ACC112 (cell line): ENCODE results near the gene PPT2.

Source experiments
- H2AFZ ChIP-seq: fragments of 200-600 bp; sonication (generic); one replicate; pipeline ENCODE4 v1.6.0; 2017; ENCODE audit warnings: antibody characterized with exemption, low read length; ENCODE audit not compliant: unreplicated experiment
- H3K27ac ChIP-seq: fragments of 200-600 bp; sonication (generic); 2 replicates; pipeline ENCODE4 v1.5.1; 2014; ENCODE audit warnings: low read depth, mild to moderate bottlenecking, antibody characterized with exemption, low read length, moderate library complexity
- H3K27me3 ChIP-seq: fragments of 200-600 bp; sonication (generic); 2 replicates; pipeline ENCODE4 v1.6.1; 2014; ENCODE audit warnings: mild to moderate bottlenecking, antibody characterized with exemption, low read length, moderate library complexity, mixed read lengths; ENCODE audit not compliant: insufficient read depth
- H3K36me3 ChIP-seq: fragments of 200-600 bp; sonication (generic); 2 replicates; pipeline ENCODE4 v1.6.1; 2016; ENCODE audit warnings: mild to moderate bottlenecking, antibody characterized with exemption, low read length, moderate library complexity, mixed read lengths; ENCODE audit not compliant: insufficient read depth
- H3K4me1 ChIP-seq: fragments of 200-600 bp; sonication (generic); one replicate; pipeline ENCODE4 v1.6.1; 2016; ENCODE audit warnings: low read length, mixed read lengths; ENCODE audit not compliant: insufficient read depth, unreplicated experiment, control insufficient read depth
- H3K4me3 ChIP-seq: fragments of 200-600 bp; sonication (generic); 2 replicates; pipeline ENCODE4 v1.5.1; 2014; ENCODE audit warnings: mild to moderate bottlenecking, low read depth, low read length
- H3K79me2 ChIP-seq: fragments of 200-600 bp; sonication (generic); one replicate; pipeline ENCODE4 v1.6.0; 2016; ENCODE audit warnings: low read length; ENCODE audit not compliant: control insufficient read depth, unreplicated experiment, insufficient read depth

Gene PPT2

DNA sequence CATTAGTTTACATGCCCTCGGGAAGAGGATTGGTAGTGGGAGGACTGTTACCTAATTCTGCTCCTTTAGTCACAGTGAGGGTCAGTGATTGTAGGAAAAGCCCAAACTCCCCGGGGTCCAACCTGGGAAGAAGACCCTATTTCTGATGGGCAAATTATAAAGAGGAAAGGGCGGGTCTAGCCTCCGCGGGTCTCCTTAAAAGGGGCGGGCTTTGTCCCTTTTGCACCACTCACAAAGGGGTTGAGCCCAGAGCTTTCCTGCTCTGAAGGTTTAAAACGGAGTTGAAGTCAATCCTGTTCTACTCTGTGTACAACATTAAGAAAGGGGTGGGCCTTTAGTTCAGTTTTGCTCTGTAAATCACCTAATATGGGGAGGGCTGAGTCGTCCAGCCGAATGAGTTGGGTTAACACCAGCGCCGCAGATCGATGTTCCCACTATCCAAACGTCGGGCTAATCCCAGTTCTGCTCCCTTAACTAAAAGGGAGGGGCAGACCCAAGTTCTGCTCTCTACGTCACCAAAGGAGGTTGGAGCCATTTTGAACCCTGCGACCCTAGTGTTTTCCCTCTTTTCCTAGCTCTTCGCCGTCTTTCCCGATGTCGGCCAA, 23.3 kb downstream of the PPT2 start:
- Histone ChIP-seq H3K79me2 (peaks cover 47% of the 10 kb centered on the region), H2AFZ (peak overlapping the region; percentile 86), H3K4me3 (peak overlapping the region; percentile 96), H3K27me3 (no peaks in the 10 kb centered on the region), H3K36me3 (no peaks in the 10 kb centered on the region), H3K4me1 (peaks cover 19% of the 10 kb centered on the region), H3K27ac (peak overlapping the region; percentile 97)

DNA sequence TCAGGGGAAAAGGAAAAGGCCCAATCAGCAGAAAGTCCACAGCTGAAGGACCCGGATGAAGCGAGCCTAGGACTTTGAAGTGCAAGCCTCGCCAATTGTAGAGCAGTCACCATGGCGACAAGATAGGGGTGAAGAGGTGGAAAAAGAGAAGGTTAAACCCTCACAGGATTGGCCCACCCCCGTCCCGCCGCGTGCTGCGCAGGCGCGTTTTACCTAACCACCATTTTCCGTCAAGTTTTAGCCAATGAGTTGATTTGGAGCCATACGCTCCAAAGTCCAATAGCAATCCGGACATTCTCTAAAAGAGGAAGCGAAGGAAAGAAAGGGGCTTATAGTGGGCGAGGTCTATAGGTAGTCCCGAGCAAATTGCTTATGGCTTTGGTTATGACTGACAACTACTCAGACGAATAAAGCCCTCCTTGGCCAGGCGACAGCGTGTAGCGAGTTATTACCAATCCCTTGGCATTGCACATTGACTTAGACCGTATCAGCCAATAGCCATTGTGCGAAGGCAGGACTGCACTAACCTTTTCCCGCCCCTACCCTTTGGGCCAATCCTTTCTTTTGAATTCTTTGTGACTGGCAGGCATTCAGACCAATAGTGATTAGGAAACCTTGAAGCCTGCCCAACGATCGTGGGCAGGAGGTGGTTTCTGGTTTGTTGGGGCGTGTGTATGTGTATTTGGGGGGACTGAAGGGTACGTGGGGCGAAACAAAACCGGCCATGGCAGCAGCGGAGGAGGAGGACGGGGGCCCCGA, 24.0 kb downstream of the PPT2 start, which contains the start of gene RNF5:
TSS of gene RNF5 (plus strand) at position 618 of the 759 bp plus-strand sequence. CDS start at position 725, 107 bp downstream.
- peak within 1 kb of the TSS; percentile 86 for H2AFZ ChIP-seq
- peak within 1 kb of the TSS; percentile 97 for H3K27ac ChIP-seq
- peaks cover 41% of the 10 kb centered on the region for H3K79me2 ChIP-seq
- no peaks in the 10 kb centered on the region for H3K36me3 ChIP-seq
- H3K27me3 ChIP-seq: no peaks in the 10 kb centered on the region
- peaks cover 19% of the 10 kb centered on the region for H3K4me1 ChIP-seq
- H3K4me3 ChIP-seq: peak within 1 kb of the TSS; percentile 96

DNA sequence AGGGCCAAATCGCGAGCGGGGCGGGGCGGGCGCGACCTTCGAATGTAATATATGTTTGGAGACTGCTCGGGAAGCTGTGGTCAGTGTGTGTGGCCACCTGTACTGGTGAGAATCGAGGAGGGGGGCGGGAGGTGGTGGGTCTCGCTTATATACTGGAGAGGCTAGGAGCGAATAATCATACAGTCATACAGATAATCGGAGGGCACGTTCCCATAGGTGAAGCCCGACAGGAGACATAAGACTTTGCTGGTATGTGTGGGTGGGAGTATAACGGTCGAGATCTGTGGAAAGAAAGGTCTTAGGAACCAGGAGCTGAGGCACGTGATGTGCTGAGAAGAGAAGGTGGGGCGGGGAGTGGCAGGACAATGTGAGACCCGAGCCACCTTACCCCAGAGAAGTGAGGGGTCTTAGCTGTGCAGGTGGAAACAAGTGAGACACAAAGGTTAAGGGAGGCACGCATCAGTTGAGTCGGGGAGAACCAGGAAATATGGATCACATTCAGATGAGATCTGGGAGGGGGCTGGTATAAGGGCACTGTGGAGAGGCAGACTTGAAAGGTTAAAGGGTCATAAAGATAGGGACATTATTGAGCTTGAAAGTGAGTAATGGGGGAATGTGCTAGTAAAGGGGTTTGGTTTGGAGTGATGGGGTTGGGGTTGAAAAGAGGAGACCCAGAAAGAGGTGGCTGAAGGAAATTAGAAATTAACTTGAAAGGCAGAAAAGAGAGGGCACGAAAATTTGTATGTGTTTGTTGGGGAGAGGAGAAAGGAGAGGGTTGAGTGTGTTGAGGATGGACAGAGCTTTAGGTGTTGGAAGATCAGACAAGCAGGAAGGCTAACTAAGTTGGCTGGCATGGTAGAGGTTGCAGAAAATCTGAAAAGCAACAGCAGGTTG, 24.9 kb downstream of the PPT2 start:
- peaks cover 33% of the 10 kb centered on the region for H3K79me2 ChIP-seq
- no peaks in the 10 kb centered on the region for H3K27me3 ChIP-seq
- peak overlapping the region; percentile 39; the same call in 1 of the 2 replicates for H3K27ac ChIP-seq
- H3K4me3 ChIP-seq: peak overlapping the region; percentile 96
- H3K36me3 ChIP-seq: no peaks in the 10 kb centered on the region
- H2AFZ ChIP-seq: no peak overlapping the region
- peaks cover 19% of the 10 kb centered on the region for H3K4me1 ChIP-seq

DNA sequence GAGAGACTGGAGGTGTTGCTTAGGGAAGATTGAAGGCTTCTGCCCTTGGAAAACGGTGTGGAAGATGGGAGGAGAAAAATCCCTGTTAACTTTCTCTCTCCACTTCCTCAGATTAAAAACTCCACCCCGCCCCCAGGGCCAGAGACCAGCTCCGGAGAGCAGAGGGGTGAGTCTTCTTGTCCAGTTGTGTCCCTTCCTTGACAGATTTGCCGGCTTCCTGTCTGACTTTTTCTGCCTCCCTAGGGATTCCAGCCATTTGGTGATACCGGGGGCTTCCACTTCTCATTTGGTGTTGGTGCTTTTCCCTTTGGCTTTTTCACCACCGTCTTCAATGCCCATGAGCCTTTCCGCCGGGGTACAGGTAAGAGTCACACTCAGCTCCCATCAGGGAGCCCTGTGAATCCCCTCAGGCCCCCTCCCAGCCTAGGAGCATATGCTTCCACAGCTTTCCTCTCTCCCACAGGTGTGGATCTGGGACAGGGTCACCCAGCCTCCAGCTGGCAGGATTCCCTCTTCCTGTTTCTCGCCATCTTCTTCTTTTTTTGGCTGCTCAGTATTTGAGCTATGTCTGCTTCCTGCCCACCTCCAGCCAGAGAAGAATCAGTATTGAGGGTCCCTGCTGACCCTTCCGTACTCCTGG, 25.9 kb downstream of the PPT2 start:
- H3K36me3 ChIP-seq: no peaks in the 10 kb centered on the region
- peaks cover 22% of the 10 kb centered on the region for H3K79me2 ChIP-seq

DNA sequence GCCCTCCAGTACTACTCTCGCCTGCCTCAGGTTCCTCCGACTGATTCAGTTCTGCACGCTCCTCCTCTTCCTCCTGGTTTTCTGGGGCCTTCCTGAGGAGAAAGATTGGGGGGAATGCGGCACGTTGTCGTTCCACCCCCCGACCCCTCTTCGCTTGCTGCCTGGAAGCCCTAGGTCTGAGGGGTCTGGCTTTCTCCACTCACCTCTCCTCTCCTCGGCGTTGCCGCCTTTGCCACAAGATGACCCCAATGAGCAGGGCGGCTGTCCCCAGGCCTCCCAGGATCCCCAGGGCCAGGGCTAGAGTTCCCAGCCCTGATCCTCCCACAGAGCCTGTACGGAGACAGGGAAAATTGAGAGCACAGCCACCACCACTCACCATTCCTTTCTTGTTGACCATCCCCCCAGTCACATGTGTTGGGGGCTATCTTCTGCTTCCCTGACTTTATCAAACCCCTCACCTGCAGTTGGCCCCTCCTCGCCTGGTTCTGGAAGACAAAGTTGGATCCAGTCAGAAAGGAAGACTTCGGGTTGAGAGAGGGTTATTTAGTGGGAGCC, 27.3 kb downstream of the PPT2 start:
- Histone ChIP-seq H3K4me1 (peaks cover 13% of the 10 kb centered on the region), H3K79me2 (peaks cover 12% of the 10 kb centered on the region), H3K27ac (no peak overlapping the region), H3K36me3 (no peaks in the 10 kb centered on the region), H3K27me3 (no peaks in the 10 kb centered on the region), H2AFZ (no peak overlapping the region), H3K4me3 (no peak overlapping the region)

More for the DNA sequence above, 25.9 kb downstream of the PPT2 start:
- H2AFZ ChIP-seq: no peak overlapping the region
- H3K4me1 ChIP-seq: peaks cover 18% of the 10 kb centered on the region
- H3K27me3 ChIP-seq: no peaks in the 10 kb centered on the region
- no peak overlapping the region for H3K27ac ChIP-seq
- peak overlapping the region; percentile 96 for H3K4me3 ChIP-seq

DNA sequence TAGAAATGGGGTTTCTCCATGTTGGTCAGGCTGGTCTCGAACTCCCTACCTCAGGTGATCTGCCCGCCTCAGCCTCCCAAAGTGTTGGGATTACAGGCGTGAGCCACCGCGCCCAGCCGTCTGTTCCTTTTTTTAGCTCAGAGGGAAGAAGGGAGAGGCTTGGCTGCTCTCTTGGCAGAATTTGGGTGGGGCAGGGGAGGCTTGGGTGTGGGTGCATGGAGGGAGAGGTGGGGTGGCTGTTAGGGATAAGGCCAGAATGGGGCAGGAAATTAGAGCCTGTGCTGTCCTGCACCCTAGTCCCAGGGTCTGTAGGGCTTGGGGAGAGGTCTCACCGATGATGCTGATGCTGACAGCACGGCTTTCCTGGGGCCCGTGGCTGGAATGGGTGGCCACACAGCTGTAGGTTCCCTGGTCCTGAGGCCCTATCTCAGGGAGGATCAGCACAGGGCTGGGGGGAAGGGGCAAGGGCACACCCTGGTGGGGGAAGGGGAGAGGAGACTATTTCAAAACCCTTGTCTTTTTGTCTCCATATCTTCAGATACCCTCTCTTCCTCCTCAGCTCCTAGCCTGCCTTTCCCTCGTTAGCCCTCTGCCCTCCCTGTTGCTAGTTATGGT, 28.1 kb downstream of the PPT2 start:
- H3K27me3 ChIP-seq: no peaks in the 10 kb centered on the region
- peaks cover 5% of the 10 kb centered on the region for H3K4me1 ChIP-seq
- no peak overlapping the region for H3K27ac ChIP-seq
- H2AFZ ChIP-seq: no peak overlapping the region
- H3K4me3 ChIP-seq: no peak overlapping the region
- H3K79me2 ChIP-seq: peaks cover 12% of the 10 kb centered on the region
- H3K36me3 ChIP-seq: no peaks in the 10 kb centered on the region

GRCh38 chr6:32182555-32182981, 28.6 kb downstream of the PPT2 start:
- Histone ChIP-seq H3K27me3 (no peaks in the 10 kb centered on the region), H3K27ac (no peak overlapping the region), H3K4me1 (peaks cover 5% of the 10 kb centered on the region), H3K4me3 (no peak overlapping the region), H2AFZ (no peak overlapping the region), H3K79me2 (peaks cover 13% of the 10 kb centered on the region), H3K36me3 (peaks cover 4% of the 10 kb centered on the region; the same call in 1 of the 2 replicates)

- no peaks in the 10 kb centered on the region for H3K27me3 ChIP-seq
- peaks cover 9% of the 10 kb centered on the region for H3K4me1 ChIP-seq
- no peak overlapping the region for H2AFZ ChIP-seq
- peaks cover 4% of the 10 kb centered on the region; the same call in 1 of the 2 replicates for H3K36me3 ChIP-seq
- H3K4me3 ChIP-seq: no peak overlapping the region
- H3K79me2 ChIP-seq: peaks cover 17% of the 10 kb centered on the region
- no peak overlapping the region for H3K27ac ChIP-seq
Observed at GRCh38 chr6:32183030-32183429, 29.1 kb downstream of the PPT2 start.

GRCh38 chr6:32183483-32184083, 29.6 kb downstream of the PPT2 start:
- no peak overlapping the region for H3K27ac ChIP-seq
- no peak overlapping the region for H2AFZ ChIP-seq
- peaks cover 11% of the 10 kb centered on the region for H3K4me1 ChIP-seq
- peaks cover 18% of the 10 kb centered on the region for H3K79me2 ChIP-seq
- H3K4me3 ChIP-seq: no peak overlapping the region
- H3K36me3 ChIP-seq: peaks cover 4% of the 10 kb centered on the region; the same call in 1 of the 2 replicates
- H3K27me3 ChIP-seq: no peaks in the 10 kb centered on the region
